ENCODE data around the gene RYR1. TPM values are rescaled to one million over a fixed set of nuclear protein-coding genes. Genes with fewer than 3 reads are reported as not detected.
"Not testable (repeated sequence)": the region's sequence is repeated elsewhere in the genome, so short reads cannot be mapped to it uniquely, and the experiment has no call there.

RYR1 gene
- total RNA-seq, 1 donor from 2014 or later, result 0.03 TPM

- no peak overlapping the region for H3K4me3 Mint-ChIP-seq (ENCODE audit: unreplicated experiment)
- TF ChIP-seq CTCF (IDR thresholded peaks at IDR 0.05), result no peak
- H3K9me3 Mint-ChIP-seq (ENCODE audit: unreplicated experiment), result no peaks in the 10 kb centered on the region
Observed at GRCh38 chr19:38565691-38566105, 132.2 kb downstream of the RYR1 start.

GRCh38 chr19:38569368-38569983 is 136.0 kb downstream of the RYR1 start:
- DNase-seq (ENCODE audit: extremely low spot score, unreplicated experiment), result no peak
- Mint-ChIP-seq H3K4me3 (ENCODE audit: unreplicated experiment) (no peak overlapping the region), H3K4me1 (ENCODE audit: unreplicated experiment) (no peaks in the 10 kb centered on the region), H3K9me3 (ENCODE audit: unreplicated experiment) (no peaks in the 10 kb centered on the region), H3K36me3 (ENCODE audit: unreplicated experiment) (no peaks in the 10 kb centered on the region), H3K27me3 (ENCODE audit: unreplicated experiment) (peaks cover 2% of the 10 kb centered on the region), H3K27ac (ENCODE audit: unreplicated experiment) (no peak overlapping the region)
- no peak for TF ChIP-seq CTCF (IDR thresholded peaks at IDR 0.05)

More at GRCh38 chr19:38565691-38566105, 132.2 kb downstream of the RYR1 start:
- no peaks in the 10 kb centered on the region for H3K4me1 Mint-ChIP-seq (ENCODE audit: unreplicated experiment)
- H3K27me3 Mint-ChIP-seq (ENCODE audit: unreplicated experiment), result peaks cover 2% of the 10 kb centered on the region
- no peak overlapping the region for H3K27ac Mint-ChIP-seq (ENCODE audit: unreplicated experiment)
- no peak for DNase-seq (ENCODE audit: extremely low spot score, unreplicated experiment)
- no peaks in the 10 kb centered on the region for H3K36me3 Mint-ChIP-seq (ENCODE audit: unreplicated experiment)

- H3K36me3 Mint-ChIP-seq (ENCODE audit: unreplicated experiment), result no peaks in the 10 kb centered on the region
- no peak for TF ChIP-seq CTCF (IDR thresholded peaks at IDR 0.05)
Observed at GRCh38 chr19:38571682-38572081, 138.2 kb downstream of the RYR1 start.

GRCh38 chr19:38577826-38578225 is 144.3 kb downstream of the RYR1 start:
- Mint-ChIP-seq H3K27ac (ENCODE audit: unreplicated experiment) (no peak overlapping the region), H3K27me3 (ENCODE audit: unreplicated experiment) (no peaks in the 10 kb centered on the region)

More at GRCh38 chr19:38571682-38572081, 138.2 kb downstream of the RYR1 start:
- no peak overlapping the region for H3K4me3 Mint-ChIP-seq (ENCODE audit: unreplicated experiment)
- H3K4me1 Mint-ChIP-seq (ENCODE audit: unreplicated experiment), result no peaks in the 10 kb centered on the region
- H3K9me3 Mint-ChIP-seq (ENCODE audit: unreplicated experiment), result no peaks in the 10 kb centered on the region
- H3K27ac Mint-ChIP-seq (ENCODE audit: unreplicated experiment), result no peak overlapping the region
- no peak for DNase-seq (ENCODE audit: extremely low spot score, unreplicated experiment)
- peaks cover 2% of the 10 kb centered on the region for H3K27me3 Mint-ChIP-seq (ENCODE audit: unreplicated experiment)

GRCh38 chr19:38579304-38579703 is 145.8 kb downstream of the RYR1 start:
- H3K4me3 Mint-ChIP-seq (ENCODE audit: unreplicated experiment); H3K27ac Mint-ChIP-seq (ENCODE audit: unreplicated experiment); H3K36me3 Mint-ChIP-seq (ENCODE audit: unreplicated experiment); H3K4me1 Mint-ChIP-seq (ENCODE audit: unreplicated experiment); H3K27me3 Mint-ChIP-seq (ENCODE audit: unreplicated experiment); H3K9me3 Mint-ChIP-seq (ENCODE audit: unreplicated experiment); DNase-seq (ENCODE audit: extremely low spot score, unreplicated experiment): not testable (repeated sequence)

More at GRCh38 chr19:38577826-38578225, 144.3 kb downstream of the RYR1 start:
- Mint-ChIP-seq H3K9me3 (ENCODE audit: unreplicated experiment) (no peaks in the 10 kb centered on the region), H3K36me3 (ENCODE audit: unreplicated experiment) (no peaks in the 10 kb centered on the region), H3K4me3 (ENCODE audit: unreplicated experiment) (no peak overlapping the region), H3K4me1 (ENCODE audit: unreplicated experiment) (no peaks in the 10 kb centered on the region)
- no peak for TF ChIP-seq CTCF (IDR thresholded peaks at IDR 0.05)
- DNase-seq (ENCODE audit: extremely low spot score, unreplicated experiment), result no peak
